ENCODE data around the gene FHL2. TPM values are rescaled to one million over a fixed set of nuclear protein-coding genes. Genes with fewer than 3 reads are reported as not detected.
A peak's percentile ranks its signal among the peaks of the same experiment; 100 is the strongest.

FHL2 gene
- total RNA-seq, 4 donors from 2014 or later: 53.7 to 99.2 (median 71.6) TPM

DNA sequence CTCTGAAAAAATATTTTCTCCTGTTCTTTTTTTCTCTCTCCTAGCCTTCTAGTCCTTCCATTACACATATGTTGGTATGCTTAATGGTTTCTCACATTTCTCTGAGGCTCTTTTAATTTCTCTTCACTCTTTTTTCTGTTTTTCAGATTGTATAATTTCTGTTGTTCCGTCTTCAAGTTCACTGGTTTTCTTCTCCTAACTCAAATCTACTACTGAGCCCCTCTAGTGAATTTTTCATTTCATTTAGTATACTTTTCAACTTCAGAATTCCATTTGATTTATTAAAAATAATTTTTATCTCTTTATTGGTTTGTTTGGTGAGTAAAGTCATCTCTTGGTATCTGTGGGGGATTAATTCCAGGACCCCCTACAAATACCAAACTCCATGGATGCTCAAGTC lies 41.7 kb downstream of the FHL2 start:
- WGBS, 2 donors: 95 to 97% methylated on average over 1 of the region's 1 CpG
- H3K27me3 ChIP-seq: no peaks in the 10 kb centered on the region
- DNase-seq (ENCODE audit: low spot score in 2 of 2): no peak
- peaks cover 0 to 25% (median 1%) of the 10 kb centered on the region in 4 donors for H3K9me3 ChIP-seq
- no peaks in the 10 kb centered on the region for H3K4me1 ChIP-seq
- H3K27ac ChIP-seq: no peak overlapping the region
- TF ChIP-seq CTCF (IDR thresholded peaks at IDR 0.05) (no peak), EP300 (IDR thresholded peaks at IDR 0.05) (no peak), POLR2A (IDR thresholded peaks at IDR 0.05) (no peak)
- H3K36me3 ChIP-seq: peaks cover 0 to 93% (median 7%) of the 10 kb centered on the region in 3 donors
- no peak overlapping the region for H3K4me3 ChIP-seq

- DNase-seq (ENCODE audit: low spot score in 2 of 2): peak in 1 of 2 donors; percentile 34
- 79 to 83% methylated on average over 4 of the region's 4 CpGs for WGBS, 2 donors
- Histone ChIP-seq H3K9me3 (no peaks in the 10 kb centered on the region), H3K36me3 (peaks cover 0 to 96% (median 25%) of the 10 kb centered on the region in 3 donors), H3K27me3 (no peaks in the 10 kb centered on the region), H3K4me3 (no peak overlapping the region), H3K4me1 (peaks cover 0 to 6% (median 0%) of the 10 kb centered on the region in 4 donors), H3K27ac (no peak overlapping the region)
- no peak for TF ChIP-seq POLR2A (IDR thresholded peaks at IDR 0.05)
- peak; percentile 5 to 47 (median 20) for TF ChIP-seq CTCF (IDR thresholded peaks at IDR 0.05)
Measured at GRCh38 chr2:105344704-105345345, 54.0 kb downstream of the FHL2 start.

DNA sequence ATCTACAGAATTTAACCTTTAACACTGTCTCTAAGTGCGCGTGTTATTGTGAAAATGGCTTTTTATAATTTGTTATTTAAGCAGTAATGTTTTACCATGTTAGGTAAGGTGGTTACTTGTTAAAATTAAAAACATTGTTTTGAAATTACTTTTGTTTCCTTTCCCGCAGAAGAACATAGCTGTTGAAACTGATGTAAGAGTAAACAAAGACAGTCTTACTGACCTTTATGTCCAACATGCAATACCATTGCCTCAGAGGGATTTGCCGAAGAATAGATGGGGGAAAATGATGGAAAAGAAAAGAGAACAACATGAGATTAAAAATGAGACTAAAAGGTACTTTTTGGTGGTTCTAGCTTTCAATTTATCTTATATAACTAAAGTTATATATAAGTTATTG lies 59.4 kb downstream of the FHL2 start:
- no peak for TF ChIP-seq EP300 (IDR thresholded peaks at IDR 0.05)
- TF ChIP-seq POLR2A (IDR thresholded peaks at IDR 0.05): no peak
- TF ChIP-seq CTCF (IDR thresholded peaks at IDR 0.05): no peak
- Histone ChIP-seq H3K4me3 (no peak overlapping the region), H3K27me3 (no peaks in the 10 kb centered on the region), H3K36me3 (peaks cover 0 to 48% (median 16%) of the 10 kb centered on the region in 3 donors), H3K27ac (no peak overlapping the region), H3K4me1 (peaks cover 0 to 37% (median 15%) of the 10 kb centered on the region in 4 donors), H3K9me3 (no peaks in the 10 kb centered on the region)
- 67 to 75% methylated on average over 4 of the region's 4 CpGs for WGBS, 2 donors
- no peak for DNase-seq (ENCODE audit: low spot score in 2 of 2)

GRCh38 chr2:105338020-105338385 lies 60.8 kb downstream of the FHL2 start:
- no peaks in the 10 kb centered on the region for H3K9me3 ChIP-seq
- peak overlapping the region; percentile 82 to 95 (median 92) for H3K4me3 ChIP-seq
- TF ChIP-seq CTCF (IDR thresholded peaks at IDR 0.05) (no peak), EP300 (IDR thresholded peaks at IDR 0.05) (no peak), POLR2A (IDR thresholded peaks at IDR 0.05) (no peak)
- no peak for DNase-seq (ENCODE audit: low spot score in 2 of 2)
- 6 to 8% methylated on average over 5 of the region's 5 CpGs for WGBS, 2 donors
- H3K27ac ChIP-seq: peak overlapping the region; percentile 88 to 97 (median 92)
- no peaks in the 10 kb centered on the region for H3K27me3 ChIP-seq
- peaks cover 0 to 44% (median 9%) of the 10 kb centered on the region in 3 donors for H3K36me3 ChIP-seq
- peaks cover 0 to 37% (median 15%) of the 10 kb centered on the region in 4 donors for H3K4me1 ChIP-seq

DNA sequence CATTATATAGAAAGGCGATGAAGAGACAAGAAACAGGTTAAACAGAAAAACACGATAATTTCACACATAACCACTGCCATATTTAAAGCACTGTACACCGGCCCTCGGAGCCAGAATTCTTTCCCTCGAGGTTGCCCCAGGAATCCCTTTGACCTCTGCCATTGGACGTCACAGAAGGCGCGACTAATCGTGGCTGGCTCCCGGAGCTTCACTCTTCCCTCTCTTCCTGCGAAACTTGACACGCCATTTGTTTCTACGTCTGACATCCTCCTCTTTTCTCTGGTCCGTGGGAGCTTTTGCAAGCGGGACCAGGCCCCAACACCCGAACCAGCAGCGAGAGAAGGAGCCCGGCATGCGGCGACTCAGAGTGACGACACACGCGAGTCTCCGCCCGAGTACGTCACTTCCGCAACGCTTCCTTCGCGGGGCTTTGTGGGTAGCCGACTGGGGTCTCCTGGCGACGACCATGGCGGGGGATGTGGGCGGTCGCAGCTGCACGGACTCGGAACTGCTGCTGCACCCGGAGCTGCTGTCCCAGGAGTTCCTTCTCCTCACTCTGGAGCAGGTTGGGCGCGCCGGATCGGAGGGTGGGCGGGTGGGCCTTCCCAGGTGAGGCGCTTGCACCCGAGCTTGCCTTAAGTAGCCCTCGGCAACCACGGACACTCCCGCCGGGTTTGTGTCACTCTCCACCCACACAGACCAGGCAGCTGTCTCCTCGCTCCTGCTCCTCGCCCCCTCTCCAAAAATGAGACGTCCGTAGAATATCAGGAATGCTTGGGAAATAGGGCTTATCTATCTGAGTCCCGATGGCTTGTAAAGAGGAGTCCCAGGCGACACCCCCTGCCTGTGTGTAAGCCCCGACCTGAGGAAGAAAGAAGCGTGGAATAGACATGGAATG lies 61.5 kb downstream of the FHL2 start, which contains the start of gene C2orf49:
TSS of gene C2orf49 (plus strand) at position 419 of the 898 bp plus-strand sequence. CDS start at position 467, 48 bp downstream.
- Histone ChIP-seq H3K4me1 (peaks cover 0 to 37% (median 15%) of the 10 kb centered on the region in 4 donors), H3K9me3 (no peaks in the 10 kb centered on the region), H3K27me3 (no peaks in the 10 kb centered on the region), H3K36me3 (peaks cover 0 to 38% (median 7%) of the 10 kb centered on the region in 3 donors), H3K27ac (peak within 1 kb of the TSS; percentile 88 to 97 (median 92)), H3K4me3 (peak within 1 kb of the TSS; percentile 82 to 95 (median 92))
- TF ChIP-seq CTCF (IDR thresholded peaks at IDR 0.05): peak in 1 of 5 experiments; percentile 46
- no peak for TF ChIP-seq POLR2A (IDR thresholded peaks at IDR 0.05)
- TF ChIP-seq EP300 (IDR thresholded peaks at IDR 0.05): peak; percentile 90 to 95
- 0% methylated on average over 42 to 58 of the region's 58 CpGs for WGBS, 2 donors
- peak; percentile 71 to 90 for DNase-seq (ENCODE audit: low spot score in 2 of 2)
